ENCODE measurements around the gene ACTN4.

ACTN4 gene

GRCh38 chr19:38718747-38719543 lies 71.5 kb downstream of the ACTN4 start:
- Histone ChIP-seq H3K27me3 (ENCODE audit: control insufficient read depth, insufficient read depth, low read length) (no peaks in the 10 kb centered on the region), H3K4me1 (ENCODE audit: control insufficient read depth, insufficient read depth, low read length) (peaks cover 27% of the 10 kb centered on the region)

GRCh38 chr19:38719761-38720558 lies 72.5 kb downstream of the ACTN4 start:
- peaks cover 91% of the 10 kb centered on the region for H3K36me3 ChIP-seq (ENCODE audit: insufficient read depth, low read length)
- H3K9ac ChIP-seq (ENCODE audit: low read depth, low read length), result peak overlapping the region; percentile 71
- no peak overlapping the region for H3K4me3 ChIP-seq (ENCODE audit: low read length)
- H3K4me1 ChIP-seq (ENCODE audit: control insufficient read depth, insufficient read depth, low read length), result peaks cover 27% of the 10 kb centered on the region
- peak overlapping the region; percentile 44 for H3K4me2 ChIP-seq (ENCODE audit: low read length)
- H3K27me3 ChIP-seq (ENCODE audit: control insufficient read depth, insufficient read depth, low read length), result no peaks in the 10 kb centered on the region
- H3K9me3 ChIP-seq (replicated peaks; ENCODE audit: low read length), result no peaks in the 10 kb centered on the region

More at GRCh38 chr19:38718747-38719543, 71.5 kb downstream of the ACTN4 start:
- H3K9ac ChIP-seq (ENCODE audit: low read depth, low read length), result peak overlapping the region; percentile 71
- H3K4me3 ChIP-seq (ENCODE audit: low read length), result no peak overlapping the region
- H3K9me3 ChIP-seq (replicated peaks; ENCODE audit: low read length), result no peaks in the 10 kb centered on the region
- peak overlapping the region; percentile 44 for H3K4me2 ChIP-seq (ENCODE audit: low read length)
- peaks cover 92% of the 10 kb centered on the region for H3K36me3 ChIP-seq (ENCODE audit: insufficient read depth, low read length)

DNA sequence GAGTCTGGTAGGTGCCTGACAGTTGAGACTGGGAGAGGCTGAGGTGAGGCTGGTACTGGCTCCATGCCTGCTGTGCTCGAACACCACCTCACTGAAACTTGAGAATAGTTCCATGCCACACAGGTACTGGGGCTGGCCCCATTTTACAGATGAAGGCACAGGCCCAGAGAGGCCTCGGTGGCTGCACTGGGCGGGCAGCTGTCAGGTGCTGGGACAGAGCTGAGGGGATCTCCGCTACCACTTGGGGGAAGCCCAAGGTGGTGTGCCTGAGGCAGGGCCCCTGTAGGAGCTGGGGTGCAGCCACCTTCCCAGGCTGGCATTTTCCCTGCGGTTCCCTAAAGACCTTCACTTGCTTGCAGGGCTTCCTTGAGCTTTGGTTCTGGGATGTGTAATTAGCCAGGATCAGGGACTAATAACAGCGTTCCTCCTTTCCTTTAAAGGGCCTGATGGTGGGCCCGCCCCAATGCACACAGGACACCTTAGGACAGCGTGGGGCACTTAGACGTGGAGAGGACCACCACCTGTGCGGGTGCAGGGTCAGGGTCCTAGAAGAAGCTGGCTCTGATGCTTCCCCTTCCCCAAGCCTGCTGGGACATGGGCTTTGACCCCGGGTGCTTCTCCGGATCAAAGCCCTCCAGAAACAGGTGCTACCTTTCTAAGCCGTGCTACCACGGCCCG lies 73.2 kb downstream of the ACTN4 start:
- H3K4me1 ChIP-seq (ENCODE audit: control insufficient read depth, insufficient read depth, low read length), result peaks cover 27% of the 10 kb centered on the region
- H3K36me3 ChIP-seq (ENCODE audit: insufficient read depth, low read length), result peaks cover 95% of the 10 kb centered on the region
- no peaks in the 10 kb centered on the region for H3K27me3 ChIP-seq (ENCODE audit: control insufficient read depth, insufficient read depth, low read length)
- H3K9ac ChIP-seq (ENCODE audit: low read depth, low read length), result peak overlapping the region; percentile 71
- H3K4me2 ChIP-seq (ENCODE audit: low read length), result no peak overlapping the region
- no peak overlapping the region for H3K4me3 ChIP-seq (ENCODE audit: low read length)
- no peaks in the 10 kb centered on the region for H3K9me3 ChIP-seq (replicated peaks; ENCODE audit: low read length)

DNA sequence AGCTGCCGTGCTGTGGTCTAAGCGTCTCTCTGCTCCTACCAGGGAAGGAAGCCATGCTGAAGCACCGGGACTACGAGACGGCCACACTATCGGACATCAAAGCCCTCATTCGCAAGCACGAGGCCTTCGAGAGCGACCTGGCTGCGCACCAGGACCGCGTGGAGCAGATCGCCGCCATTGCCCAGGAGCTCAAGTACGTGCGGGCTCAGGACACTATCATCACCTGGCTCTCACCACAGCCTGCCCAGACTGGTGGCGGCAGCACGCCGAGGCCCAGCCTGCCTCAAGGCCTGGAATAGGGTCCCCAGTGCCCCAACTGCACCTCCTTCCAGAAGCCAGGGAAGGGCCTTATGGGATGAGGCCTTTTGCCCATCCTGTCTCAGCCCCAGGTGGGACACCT lies 74.0 kb downstream of the ACTN4 start:
- Histone ChIP-seq H3K9me3 (replicated peaks; ENCODE audit: low read length) (no peaks in the 10 kb centered on the region), H3K4me2 (ENCODE audit: low read length) (no peak overlapping the region), H3K9ac (ENCODE audit: low read depth, low read length) (no peak overlapping the region), H3K36me3 (ENCODE audit: insufficient read depth, low read length) (peaks cover 96% of the 10 kb centered on the region), H3K4me3 (ENCODE audit: low read length) (no peak overlapping the region), H3K27me3 (ENCODE audit: control insufficient read depth, insufficient read depth, low read length) (no peaks in the 10 kb centered on the region), H3K4me1 (ENCODE audit: control insufficient read depth, insufficient read depth, low read length) (peaks cover 27% of the 10 kb centered on the region)

GRCh38 chr19:38721979-38722773 lies 74.7 kb downstream of the ACTN4 start:
- peaks cover 27% of the 10 kb centered on the region for H3K4me1 ChIP-seq (ENCODE audit: control insufficient read depth, insufficient read depth, low read length)
- H3K9ac ChIP-seq (ENCODE audit: low read depth, low read length), result no peak overlapping the region
- H3K9me3 ChIP-seq (replicated peaks; ENCODE audit: low read length), result no peaks in the 10 kb centered on the region
- H3K4me2 ChIP-seq (ENCODE audit: low read length), result no peak overlapping the region
- peaks cover 96% of the 10 kb centered on the region for H3K36me3 ChIP-seq (ENCODE audit: insufficient read depth, low read length)
- no peaks in the 10 kb centered on the region for H3K27me3 ChIP-seq (ENCODE audit: control insufficient read depth, insufficient read depth, low read length)
- H3K4me3 ChIP-seq (ENCODE audit: low read length), result no peak overlapping the region

GRCh38 chr19:38722947-38723605 lies 75.6 kb downstream of the ACTN4 start:
- no peak overlapping the region for H3K4me3 ChIP-seq (ENCODE audit: low read length)
- H3K4me2 ChIP-seq (ENCODE audit: low read length), result no peak overlapping the region
- H3K27me3 ChIP-seq (ENCODE audit: control insufficient read depth, insufficient read depth, low read length), result no peaks in the 10 kb centered on the region
- H3K9me3 ChIP-seq (replicated peaks; ENCODE audit: low read length), result no peaks in the 10 kb centered on the region
- peaks cover 25% of the 10 kb centered on the region for H3K4me1 ChIP-seq (ENCODE audit: control insufficient read depth, insufficient read depth, low read length)
- H3K9ac ChIP-seq (ENCODE audit: low read depth, low read length), result no peak overlapping the region
- H3K36me3 ChIP-seq (ENCODE audit: insufficient read depth, low read length), result peaks cover 96% of the 10 kb centered on the region

DNA sequence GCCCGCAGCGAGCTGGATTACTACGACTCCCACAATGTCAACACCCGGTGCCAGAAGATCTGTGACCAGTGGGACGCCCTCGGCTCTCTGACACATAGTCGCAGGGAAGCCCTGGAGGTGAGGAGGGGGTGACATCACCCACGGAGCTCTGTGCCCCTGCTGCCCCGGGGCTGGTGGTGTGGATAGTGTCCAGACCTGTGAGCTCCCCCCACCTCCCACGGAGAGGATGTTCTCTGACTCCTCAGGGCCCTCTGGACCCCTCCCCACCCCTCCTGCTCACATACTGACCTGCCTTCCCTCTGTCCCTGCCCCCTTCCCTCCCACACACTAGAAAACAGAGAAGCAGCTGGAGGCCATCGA lies 76.1 kb downstream of the ACTN4 start:
- no peak overlapping the region for H3K9ac ChIP-seq (ENCODE audit: low read depth, low read length)
- H3K36me3 ChIP-seq (ENCODE audit: insufficient read depth, low read length), result peaks cover 95% of the 10 kb centered on the region
- H3K4me2 ChIP-seq (ENCODE audit: low read length), result no peak overlapping the region
- H3K9me3 ChIP-seq (replicated peaks; ENCODE audit: low read length), result no peaks in the 10 kb centered on the region
- no peaks in the 10 kb centered on the region for H3K27me3 ChIP-seq (ENCODE audit: control insufficient read depth, insufficient read depth, low read length)
- H3K4me1 ChIP-seq (ENCODE audit: control insufficient read depth, insufficient read depth, low read length), result peaks cover 21% of the 10 kb centered on the region
- no peak overlapping the region for H3K4me3 ChIP-seq (ENCODE audit: low read length)

DNA sequence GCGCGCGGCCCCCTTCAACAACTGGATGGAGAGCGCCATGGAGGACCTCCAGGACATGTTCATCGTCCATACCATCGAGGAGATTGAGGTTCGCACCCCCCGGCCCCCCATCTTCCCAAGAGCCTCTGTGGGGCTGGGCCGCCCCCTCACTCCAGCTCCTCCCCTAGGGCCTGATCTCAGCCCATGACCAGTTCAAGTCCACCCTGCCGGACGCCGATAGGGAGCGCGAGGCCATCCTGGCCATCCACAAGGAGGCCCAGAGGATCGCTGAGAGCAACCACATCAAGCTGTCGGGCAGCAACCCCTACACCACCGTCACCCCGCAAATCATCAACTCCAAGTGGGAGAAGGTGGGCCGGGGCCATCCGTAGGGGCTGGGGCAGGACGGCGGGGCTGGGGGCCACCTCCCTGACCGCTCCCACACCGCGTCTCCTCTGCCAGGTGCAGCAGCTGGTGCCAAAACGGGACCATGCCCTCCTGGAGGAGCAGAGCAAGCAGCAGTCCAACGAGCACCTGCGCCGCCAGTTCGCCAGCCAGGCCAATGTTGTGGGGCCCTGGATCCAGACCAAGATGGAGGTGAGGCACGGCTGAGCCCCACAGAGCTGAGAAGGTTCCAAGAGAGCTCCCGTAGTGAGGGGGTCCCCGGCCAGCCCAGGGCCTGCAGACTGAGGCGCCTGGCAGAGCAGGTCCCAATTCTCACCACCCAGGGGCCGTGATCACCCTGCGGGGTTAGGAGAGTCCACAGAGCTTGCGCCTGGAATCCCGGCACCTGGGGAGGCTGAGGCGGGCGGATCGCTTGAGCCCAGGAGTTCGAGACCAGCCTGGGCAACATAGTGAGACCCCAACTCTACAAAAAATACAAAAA lies 76.8 kb downstream of the ACTN4 start:
- peaks cover 95% of the 10 kb centered on the region for H3K36me3 ChIP-seq (ENCODE audit: insufficient read depth, low read length)
- H3K4me3 ChIP-seq (ENCODE audit: low read length), result no peak overlapping the region
- H3K4me2 ChIP-seq (ENCODE audit: low read length), result no peak overlapping the region
- no peaks in the 10 kb centered on the region for H3K9me3 ChIP-seq (replicated peaks; ENCODE audit: low read length)
- H3K9ac ChIP-seq (ENCODE audit: low read depth, low read length), result no peak overlapping the region
- no peaks in the 10 kb centered on the region for H3K27me3 ChIP-seq (ENCODE audit: control insufficient read depth, insufficient read depth, low read length)
- H3K4me1 ChIP-seq (ENCODE audit: control insufficient read depth, insufficient read depth, low read length), result peaks cover 15% of the 10 kb centered on the region

GRCh38 chr19:38725469-38726283 lies 78.2 kb downstream of the ACTN4 start:
- no peaks in the 10 kb centered on the region for H3K27me3 ChIP-seq (ENCODE audit: control insufficient read depth, insufficient read depth, low read length)
- H3K4me1 ChIP-seq (ENCODE audit: control insufficient read depth, insufficient read depth, low read length), result peaks cover under 1% of the 10 kb centered on the region
- no peak overlapping the region for H3K9ac ChIP-seq (ENCODE audit: low read depth, low read length)
- no peaks in the 10 kb centered on the region for H3K9me3 ChIP-seq (replicated peaks; ENCODE audit: low read length)
- H3K4me2 ChIP-seq (ENCODE audit: low read length), result no peak overlapping the region
- no peak overlapping the region for H3K4me3 ChIP-seq (ENCODE audit: low read length)
- peaks cover 94% of the 10 kb centered on the region for H3K36me3 ChIP-seq (ENCODE audit: insufficient read depth, low read length)
